NB4 (cell line): ENCODE results near the gene FKBP2.
A peak's percentile ranks its signal among the peaks of the same experiment; 100 is the strongest.

ENCODE experiments used
- DNase-seq: peaks from one replicate; pipeline ENCODE4 v3.0.0; 2010; ENCODE audit warnings: low read depth
- H3K4me3 ChIP-seq: one replicate; pipeline ENCODE4 v1.5.1; 2011; ENCODE audit warnings: mild to moderate bottlenecking, low read depth, low read length, moderate library complexity
- MYC ChIP-seq: IDR thresholded peaks from 2 replicates; pipeline ENCODE4 v1.6.1; 2011; ENCODE audit warnings: low read depth, low read length
- POLR2A ChIP-seq: IDR thresholded peaks from 2 replicates; pipeline ENCODE4 v1.6.1; 2011; ENCODE audit warnings: mild to moderate bottlenecking; ENCODE audit not compliant: insufficient read length; ENCODE audit errors: extremely low read depth
- TF ChIP-seq, protein P1 (sequence below): IDR thresholded peaks from 2 replicates; pipeline ENCODE4 v1.6.1; 2011; ENCODE audit warnings: low read depth, low read length
- TF ChIP-seq, protein P2 (sequence below): IDR thresholded peaks from one replicate; pipeline ENCODE4 v1.5.1; 2012; ENCODE audit warnings: low read depth, low read length

Gene FKBP2

DNA sequence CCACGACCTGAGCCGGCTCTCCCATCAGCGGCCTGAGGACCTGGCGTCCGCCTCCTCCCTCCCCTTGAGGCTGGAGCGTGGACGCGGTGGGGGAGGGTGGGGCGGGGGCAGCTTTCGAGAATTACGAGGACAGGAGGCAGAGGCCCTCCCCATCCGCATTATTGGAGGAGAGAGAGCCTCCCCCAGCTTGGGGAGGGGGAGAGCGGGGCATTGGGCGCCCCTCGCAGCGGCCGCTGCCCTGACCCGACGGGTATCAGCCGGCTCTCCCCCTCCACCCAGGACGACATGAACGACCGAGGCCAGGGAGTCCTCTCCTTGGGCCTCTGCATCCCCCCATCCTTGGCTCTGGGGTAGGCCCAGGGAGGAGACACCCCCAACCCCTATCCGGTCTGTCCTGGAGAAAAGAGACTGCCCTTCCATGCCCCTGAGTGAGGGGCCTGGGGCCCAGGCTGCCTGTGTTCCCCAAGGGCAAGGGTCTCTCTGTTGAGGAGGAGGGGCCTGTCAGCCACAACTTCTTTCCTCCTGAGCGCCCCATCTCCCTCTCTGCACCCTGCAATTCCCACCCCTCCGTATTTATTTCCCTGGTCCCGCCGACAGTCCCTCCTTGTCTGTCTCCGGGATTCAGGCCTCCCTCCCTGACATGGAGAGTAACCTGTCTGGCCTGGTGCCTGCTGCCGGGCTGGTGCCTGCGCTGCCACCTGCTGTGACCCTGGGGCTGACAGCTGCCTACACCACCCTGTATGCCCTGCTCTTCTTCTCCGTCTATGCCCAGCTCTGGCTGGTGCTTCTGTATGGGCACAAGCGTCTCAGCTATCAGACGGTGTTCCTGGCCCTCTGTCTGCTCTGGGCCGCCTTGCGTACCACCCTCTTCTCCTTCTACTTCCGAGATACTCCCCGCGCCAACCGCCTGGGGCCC lies 45.2 kb downstream of the FKBP2 start:
- TF ChIP-seq, protein P1, sequence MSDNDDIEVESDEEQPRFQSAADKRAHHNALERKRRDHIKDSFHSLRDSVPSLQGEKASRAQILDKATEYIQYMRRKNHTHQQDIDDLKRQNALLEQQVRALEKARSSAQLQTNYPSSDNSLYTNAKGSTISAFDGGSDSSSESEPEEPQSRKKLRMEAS = no peak
- TF ChIP-seq, protein P2, sequence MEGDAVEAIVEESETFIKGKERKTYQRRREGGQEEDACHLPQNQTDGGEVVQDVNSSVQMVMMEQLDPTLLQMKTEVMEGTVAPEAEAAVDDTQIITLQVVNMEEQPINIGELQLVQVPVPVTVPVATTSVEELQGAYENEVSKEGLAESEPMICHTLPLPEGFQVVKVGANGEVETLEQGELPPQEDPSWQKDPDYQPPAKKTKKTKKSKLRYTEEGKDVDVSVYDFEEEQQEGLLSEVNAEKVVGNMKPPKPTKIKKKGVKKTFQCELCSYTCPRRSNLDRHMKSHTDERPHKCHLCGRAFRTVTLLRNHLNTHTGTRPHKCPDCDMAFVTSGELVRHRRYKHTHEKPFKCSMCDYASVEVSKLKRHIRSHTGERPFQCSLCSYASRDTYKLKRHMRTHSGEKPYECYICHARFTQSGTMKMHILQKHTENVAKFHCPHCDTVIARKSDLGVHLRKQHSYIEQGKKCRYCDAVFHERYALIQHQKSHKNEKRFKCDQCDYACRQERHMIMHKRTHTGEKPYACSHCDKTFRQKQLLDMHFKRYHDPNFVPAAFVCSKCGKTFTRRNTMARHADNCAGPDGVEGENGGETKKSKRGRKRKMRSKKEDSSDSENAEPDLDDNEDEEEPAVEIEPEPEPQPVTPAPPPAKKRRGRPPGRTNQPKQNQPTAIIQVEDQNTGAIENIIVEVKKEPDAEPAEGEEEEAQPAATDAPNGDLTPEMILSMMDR = peak; percentile 15
- TF ChIP-seq MYC = no peak
- DNase-seq = peak; percentile 42
- H3K4me3 ChIP-seq = peak overlapping the region; percentile 42

DNA sequence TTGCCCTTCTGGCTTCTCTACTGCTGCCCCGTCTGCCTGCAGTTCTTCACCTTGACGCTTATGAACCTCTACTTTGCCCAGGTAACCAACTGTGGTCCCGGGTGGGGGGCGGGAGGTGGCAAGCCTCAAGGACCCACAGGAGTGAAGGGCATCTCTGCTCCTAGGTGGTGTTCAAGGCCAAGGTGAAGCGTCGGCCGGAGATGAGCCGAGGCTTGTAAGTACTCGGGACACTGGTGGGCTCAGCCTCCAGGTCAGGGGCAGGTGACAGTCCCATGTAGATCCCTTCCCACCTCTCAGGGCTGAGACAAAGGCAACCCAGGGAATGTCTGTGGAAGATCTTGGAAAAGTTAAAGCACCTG lies 45.9 kb downstream of the FKBP2 start:
- TF ChIP-seq MYC (no peak), POLR2A (no peak)
- TF ChIP-seq, protein P1 = no peak
- TF ChIP-seq, protein P2 = no peak
- H3K4me3 ChIP-seq = no peak overlapping the region
- no peak for DNase-seq

DNA sequence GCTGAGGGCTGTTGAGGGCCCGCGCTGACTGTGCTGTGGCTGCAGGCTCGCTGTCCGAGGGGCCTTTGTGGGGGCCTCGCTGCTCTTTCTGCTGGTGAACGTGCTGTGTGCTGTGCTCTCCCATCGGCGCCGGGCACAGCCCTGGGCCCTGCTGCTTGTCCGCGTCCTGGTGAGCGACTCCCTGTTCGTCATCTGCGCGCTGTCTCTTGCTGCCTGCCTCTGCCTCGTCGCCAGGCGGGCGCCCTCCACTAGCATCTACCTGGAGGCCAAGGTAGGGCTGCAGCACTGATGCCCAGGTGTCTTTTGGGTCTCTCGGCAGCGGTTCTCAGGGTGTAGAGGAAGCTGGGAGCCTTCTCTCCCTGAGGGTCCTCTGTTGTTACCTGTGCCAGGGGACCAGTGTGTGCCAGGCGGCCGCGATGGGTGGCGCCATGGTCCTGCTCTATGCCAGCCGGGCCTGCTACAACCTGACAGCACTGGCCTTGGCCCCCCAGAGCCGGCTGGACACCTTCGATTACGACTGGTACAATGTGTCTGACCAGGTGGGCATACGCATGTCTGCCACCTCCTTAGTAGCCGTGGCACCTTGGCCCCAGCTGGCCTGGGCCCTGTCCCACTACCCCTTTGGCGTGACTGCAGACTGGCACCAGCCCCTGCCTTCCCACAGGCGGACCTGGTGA lies 46.9 kb downstream of the FKBP2 start:
- no peak overlapping the region for H3K4me3 ChIP-seq
- DNase-seq = no peak
- TF ChIP-seq POLR2A = no peak
- TF ChIP-seq, protein P1 = no peak
- no peak for TF ChIP-seq MYC

DNA sequence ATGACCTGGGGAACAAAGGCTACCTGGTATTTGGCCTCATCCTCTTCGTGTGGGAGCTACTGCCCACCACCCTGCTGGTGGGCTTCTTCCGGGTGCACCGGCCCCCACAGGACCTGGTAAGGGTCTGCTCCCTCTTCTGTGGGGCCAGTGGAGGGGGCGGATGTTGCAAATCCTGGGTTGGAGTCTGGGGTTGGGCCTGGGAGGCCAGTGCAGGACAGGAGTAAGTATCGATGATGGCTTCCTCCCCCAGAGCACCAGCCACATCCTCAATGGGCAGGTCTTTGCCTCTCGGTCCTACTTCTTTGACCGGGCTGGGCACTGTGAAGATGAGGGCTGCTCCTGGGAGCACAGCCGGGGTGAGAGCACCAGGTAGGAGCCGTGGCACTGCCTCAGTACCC lies 47.5 kb downstream of the FKBP2 start:
- no peak for TF ChIP-seq MYC
- TF ChIP-seq, protein P2 = no peak
- no peak for TF ChIP-seq POLR2A
- TF ChIP-seq, protein P1 = no peak
- DNase-seq = no peak
- no peak overlapping the region for H3K4me3 ChIP-seq

DNA sequence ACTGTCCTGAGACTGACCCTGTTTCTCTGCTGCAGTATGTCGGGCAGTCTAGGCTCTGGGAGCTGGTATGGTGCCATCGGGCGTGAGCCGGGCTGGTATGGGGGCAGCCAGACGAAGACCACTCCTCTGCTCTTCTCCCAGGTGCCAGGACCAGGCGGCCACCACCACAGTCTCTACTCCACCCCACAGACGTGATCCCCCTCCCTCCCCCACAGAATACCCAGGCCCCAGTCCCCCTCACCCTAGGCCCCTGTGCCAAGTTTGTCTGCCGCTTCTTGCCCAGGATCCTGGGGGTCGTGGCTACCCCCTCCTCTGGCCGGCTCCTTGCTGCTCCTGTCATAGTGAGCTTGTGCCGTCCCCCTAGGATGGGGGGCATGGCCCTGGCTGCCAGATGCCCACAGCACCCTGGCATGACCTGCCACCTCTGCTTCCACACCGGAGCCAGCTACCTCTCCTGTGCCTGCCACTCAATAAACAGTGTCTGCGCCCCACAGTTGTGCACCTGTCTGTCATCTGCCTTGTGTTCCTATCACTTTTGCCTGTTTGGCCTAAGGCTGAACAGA lies 48.2 kb downstream of the FKBP2 start:
- no peak for DNase-seq
- no peak overlapping the region for H3K4me3 ChIP-seq
- TF ChIP-seq, protein P1 = no peak
- TF ChIP-seq, protein P2 = no peak
- TF ChIP-seq MYC = no peak
